Stimulated activated CD8-positive, alpha-beta memory T cell treated with anti-CD3 and anti-CD28 coated beads, Interleukin-12 subunit alpha, Interleukin-12 subunit beta, amount 100 ng/mL, for 24 hours (primary cell): Measurements from ENCODE around the gene SEC14L2.
A peak's percentile ranks its signal among the peaks of the same experiment; 100 is the strongest.
"Not testable (repeated sequence)": the region's sequence is repeated elsewhere in the genome, so short reads cannot be mapped to it uniquely, and the experiment has no call there.

ENCODE experiments used
- DNase-seq: peaks from one replicate; pipeline ENCODE4 v3.0.0-alpha.2; 2020; ENCODE audit errors: extremely low read depth

SEC14L2 gene

GRCh38 chr22:30426388-30427353 is 29.9 kb downstream of the SEC14L2 start:
- DNase-seq, result peak; percentile 68

- no peak for DNase-seq
Measured at GRCh38 chr22:30427871-30428270, 31.1 kb downstream of the SEC14L2 start.

- no peak for DNase-seq
Measured at GRCh38 chr22:30429887-30430286, 33.1 kb downstream of the SEC14L2 start.

- no peak for DNase-seq
Measured at GRCh38 chr22:30430933-30431332, 34.1 kb downstream of the SEC14L2 start.

- DNase-seq, result no peak
Measured at GRCh38 chr22:30432096-30432495, 35.3 kb downstream of the SEC14L2 start.

GRCh38 chr22:30432520-30432919 is 35.7 kb downstream of the SEC14L2 start:
- DNase-seq, result no peak

GRCh38 chr22:30433227-30433626 is 36.4 kb downstream of the SEC14L2 start:
- no peak for DNase-seq

- DNase-seq, result no peak
Measured at GRCh38 chr22:30433773-30434172, 37.0 kb downstream of the SEC14L2 start.

- DNase-seq, result no peak
Measured at GRCh38 chr22:30434843-30435242, 38.0 kb downstream of the SEC14L2 start.

GRCh38 chr22:30435674-30436126 is 38.9 kb downstream of the SEC14L2 start:
- peak; percentile 50 for DNase-seq

- no peak for DNase-seq
Measured at GRCh38 chr22:30436196-30436595, 39.4 kb downstream of the SEC14L2 start.

- DNase-seq, result no peak
Measured at GRCh38 chr22:30438559-30438958, 41.7 kb downstream of the SEC14L2 start.

- DNase-seq, result no peak
Measured at GRCh38 chr22:30439226-30439625, 42.4 kb downstream of the SEC14L2 start.

- no peak for DNase-seq
Measured at GRCh38 chr22:30439836-30440235, 43.0 kb downstream of the SEC14L2 start.

GRCh38 chr22:30441088-30441487 is 44.3 kb downstream of the SEC14L2 start:
- DNase-seq, result no peak

- DNase-seq, result no peak
Measured at GRCh38 chr22:30444632-30445437, 48.0 kb downstream of the SEC14L2 start.

GRCh38 chr22:30445438-30446145 is 48.8 kb downstream of the SEC14L2 start:
- no peak for DNase-seq

GRCh38 chr22:30447656-30448055 is 50.8 kb downstream of the SEC14L2 start:
- DNase-seq, result no peak

- not testable (repeated sequence) for DNase-seq
Measured at GRCh38 chr22:30451488-30451887, 54.7 kb downstream of the SEC14L2 start.

GRCh38 chr22:30452861-30453260 is 56.0 kb downstream of the SEC14L2 start:
- no peak for DNase-seq

GRCh38 chr22:30453731-30454510 is 57.1 kb downstream of the SEC14L2 start:
- DNase-seq, result no peak
